Measurements from ENCODE around the gene SOS1.

GRCh38 chr2:39146630-39147029 lies 25.8 kb upstream of the SOS1 start:
- TF ChIP-seq ETV6 (CRISPR knock-in tag; IDR thresholded peaks at IDR 0.05) (no peak), ATF2 (CRISPR knock-in tag; IDR thresholded peaks at IDR 0.05; ENCODE audit: borderline replicate concordance, low read depth) (no peak), ZNF138 (CRISPR knock-in tag; conservative IDR thresholded peaks at IDR 0.05) (no peak)

All from WTC11 (cell line).